Adrenal gland (tissue), 5 donors: ENCODE measurements around the gene SPAAR.

Source experiments
- CTCF ChIP-seq, 6 experiments: fragments of 450-650 bp in 4 of 6; fragments of 200-600 bp in 2 of 6; sonication (generic) in 1 of 6; IDR thresholded peaks; 1 replicate in 5 of 6; 2 replicates in 1 of 6; pipeline versions ENCODE4 v1.5.1 to v1.8.0; 2016 to 2021; ENCODE audit warnings: antibody characterized with exemption in 6 of 6, mild to moderate bottlenecking in 2 of 6, moderate library complexity in 1 of 6
- POLR2A ChIP-seq, 2 donors: fragments of 450-650 bp; IDR thresholded peaks; one replicate each; pipeline ENCODE4 v1.6.1; 2017; ENCODE audit warnings: antibody characterized with exemption in 2 of 2, mild to moderate bottlenecking in 2 of 2, moderate library complexity in 1 of 2
- donor health status: DM: no; HTN: no; CAD: no.

- TF ChIP-seq POLR2A (IDR thresholded peaks at IDR 0.05) (no peak), CTCF (IDR thresholded peaks at IDR 0.05) (no peak)
These were observed 12.7 kb upstream of the SPAAR start for GRCh38 chr9:35896570-35896969.
